Measurements from ENCODE around the gene SLC25A23.
A peak's percentile ranks its signal among the peaks of the same experiment; 100 is the strongest.
"Not testable (repeated sequence)": the region's sequence is repeated elsewhere in the genome, so short reads cannot be mapped to it uniquely, and the experiment has no call there.

SLC25A23 gene

DNA sequence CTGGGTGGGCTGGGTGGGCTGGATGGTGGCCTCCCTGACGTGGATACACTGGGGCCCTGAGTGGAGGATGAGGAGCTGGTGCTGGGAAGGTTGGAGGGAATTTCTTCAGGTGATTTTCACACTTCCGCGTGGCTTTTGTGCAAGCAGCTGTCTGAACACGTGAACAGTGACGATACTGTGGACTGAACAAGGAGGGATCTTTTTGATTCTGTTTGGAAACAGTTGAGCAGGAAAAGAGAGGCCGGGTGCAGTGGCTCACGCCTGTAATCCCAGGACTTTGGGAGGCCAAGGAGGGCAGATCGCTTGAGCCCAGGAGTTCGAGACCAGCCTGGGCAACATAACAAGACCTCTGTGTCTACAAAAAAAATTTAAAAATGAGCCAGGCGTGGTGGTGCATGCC, 57.5 kb downstream of the SLC25A23 start:
- no peak for DNase-seq (ENCODE audit: low spot score)

DNA sequence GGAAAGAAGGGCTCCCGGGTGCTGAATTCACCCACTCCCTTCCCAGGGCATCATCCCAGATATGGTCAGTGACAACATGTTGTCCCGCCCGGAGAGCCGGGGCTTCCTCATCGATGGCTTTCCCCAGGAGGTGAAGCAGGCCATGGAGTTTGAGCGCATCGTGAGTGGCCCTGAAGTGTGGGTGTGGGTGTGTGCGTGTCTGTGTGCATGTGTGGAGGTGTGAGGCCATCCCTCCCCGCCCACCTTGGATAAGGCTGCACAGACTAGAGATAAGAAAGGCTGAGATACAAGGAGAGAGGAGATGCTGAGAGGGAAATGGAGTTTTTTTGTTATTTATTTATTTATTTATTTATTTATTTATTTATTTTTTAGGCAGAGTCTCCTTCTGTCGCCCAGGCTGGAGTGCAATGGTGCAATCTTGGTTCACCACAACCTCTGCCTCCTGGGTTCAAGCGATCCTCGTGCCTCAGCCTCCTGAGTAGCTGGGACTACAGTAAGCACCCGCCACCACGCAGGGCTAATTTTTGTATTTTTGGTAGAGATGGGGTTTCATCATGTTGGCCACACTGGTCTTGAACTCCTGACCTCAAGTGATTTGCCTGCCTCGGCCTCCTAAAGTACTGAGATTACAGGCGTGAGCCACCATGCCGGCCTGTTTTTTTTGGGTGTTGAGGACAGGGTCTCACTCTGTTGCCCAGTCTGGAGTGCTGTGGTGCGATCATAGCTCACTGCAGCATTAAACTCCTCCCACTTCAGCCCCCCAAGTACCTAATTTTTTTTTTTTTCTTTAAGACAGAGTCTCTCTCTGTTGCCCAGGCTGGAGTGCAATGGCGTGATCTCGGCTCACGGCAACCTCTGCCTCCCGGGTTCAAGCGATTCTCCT, 59.3 kb downstream of the SLC25A23 start:
- DNase-seq (ENCODE audit: low spot score): not testable (repeated sequence)

DNA sequence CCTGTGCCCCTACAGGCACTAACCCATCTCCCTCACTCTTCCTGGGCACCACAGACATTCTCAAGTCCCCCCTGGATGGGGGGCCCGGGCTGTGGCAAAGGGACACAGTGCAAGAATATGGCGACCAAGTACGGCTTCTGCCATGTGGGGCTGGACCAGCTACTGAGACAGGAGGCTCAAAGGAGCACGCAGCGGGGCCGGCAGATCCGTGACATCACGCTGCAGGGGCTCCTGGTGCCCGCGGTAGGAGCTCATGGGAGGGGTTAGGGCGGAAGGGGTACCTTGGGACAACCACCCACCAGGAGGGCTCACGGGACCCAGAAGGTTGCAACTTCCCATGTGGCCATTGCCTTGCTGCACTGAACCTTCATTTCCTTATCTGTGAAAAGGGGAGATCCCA, 63.3 kb downstream of the SLC25A23 start:
- no peak for DNase-seq (ENCODE audit: low spot score)

DNA sequence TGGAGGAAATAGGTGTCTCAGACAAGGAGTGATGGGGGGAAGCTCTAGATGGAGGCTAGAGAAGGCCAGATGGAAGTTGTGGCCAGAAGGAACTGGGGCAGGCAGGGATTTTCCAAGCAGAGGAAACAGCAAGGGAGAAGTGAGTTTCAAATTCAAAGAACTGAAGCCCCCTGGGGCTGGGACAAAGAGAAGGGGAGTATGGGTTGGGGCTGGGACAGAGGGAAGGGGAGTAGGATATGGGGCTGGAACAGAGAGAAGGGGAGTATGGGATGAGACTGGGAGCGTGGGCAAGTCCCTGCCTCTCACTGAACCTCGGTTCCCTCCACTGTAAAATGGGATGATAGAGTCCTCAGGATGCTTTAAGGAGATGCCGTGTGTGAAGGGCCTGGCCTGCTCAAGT, 64.8 kb downstream of the SLC25A23 start:
- no peak for DNase-seq (ENCODE audit: low spot score)

DNA sequence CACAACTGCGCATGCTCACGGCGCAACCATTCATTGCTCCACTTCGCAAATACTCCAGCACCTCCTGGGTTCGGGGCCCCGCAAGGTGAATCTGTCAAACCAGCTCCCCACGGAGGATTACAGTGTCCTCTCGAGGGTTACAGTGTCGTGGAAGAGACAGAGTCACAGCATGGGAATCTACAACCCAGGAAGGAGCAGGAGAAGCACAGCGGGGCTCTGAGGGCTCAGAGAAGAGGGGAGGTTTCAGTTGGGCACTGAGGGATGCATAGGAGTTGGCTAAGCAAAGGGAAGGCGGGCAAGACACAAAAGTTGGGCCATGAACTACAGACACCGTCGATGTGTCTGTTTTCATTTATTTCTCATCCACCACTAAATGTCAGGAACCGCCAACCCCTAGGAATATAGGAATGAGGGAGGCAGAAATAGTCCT, 65.6 kb downstream of the SLC25A23 start:
- DNase-seq (ENCODE audit: low spot score): no peak

DNA sequence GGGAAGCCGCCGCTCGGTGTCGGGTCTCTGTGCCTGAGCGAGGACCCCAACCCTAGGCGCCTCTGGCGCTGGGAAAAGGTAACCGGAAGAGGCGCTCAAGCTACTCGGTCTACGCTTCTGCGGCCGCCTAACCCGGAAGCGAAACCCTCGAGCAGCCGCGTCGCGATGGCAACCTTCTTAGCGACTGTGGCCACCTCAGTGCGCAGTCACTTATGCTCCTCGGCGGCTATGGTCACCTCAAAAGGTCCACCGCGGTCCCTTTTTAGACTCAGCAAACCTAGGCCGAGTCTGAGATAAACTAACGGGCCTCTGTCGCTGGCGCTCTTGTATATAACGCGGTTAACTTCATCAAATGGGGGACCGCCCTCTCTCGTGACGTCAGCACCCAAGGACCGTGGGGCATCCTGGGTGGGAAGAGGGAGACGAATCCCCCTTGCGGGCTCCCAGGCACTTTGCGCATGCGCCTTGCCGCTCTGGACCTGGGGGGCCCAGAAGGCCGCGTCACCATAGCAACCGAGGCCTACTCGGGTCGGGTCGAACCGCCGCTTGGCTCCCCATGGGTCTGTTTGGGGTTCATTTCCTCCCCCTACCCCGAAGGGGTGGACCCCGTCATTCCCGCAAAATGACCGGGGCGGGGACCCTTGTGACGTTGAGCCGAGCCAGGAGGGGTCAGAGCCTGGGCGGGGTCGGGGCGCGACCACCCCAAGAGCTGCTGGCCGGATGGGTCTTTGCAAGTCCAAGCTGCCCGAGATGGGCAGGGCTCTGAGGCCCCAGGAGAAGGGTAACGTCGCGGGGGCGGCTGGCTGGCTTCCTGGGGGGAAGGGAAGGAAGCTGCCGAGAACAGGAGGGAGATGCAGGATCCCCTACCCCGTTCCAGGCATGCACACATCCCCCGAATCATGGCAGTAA, 66.3 kb downstream of the SLC25A23 start, which contains the start of gene GTF2F1:
GTF2F1 (minus strand) TSS at position 91 of the 909 bp plus-strand sequence. CDS start 169 bp downstream, outside the sequence.
- DNase-seq (ENCODE audit: low spot score): peak; percentile 96

DNA sequence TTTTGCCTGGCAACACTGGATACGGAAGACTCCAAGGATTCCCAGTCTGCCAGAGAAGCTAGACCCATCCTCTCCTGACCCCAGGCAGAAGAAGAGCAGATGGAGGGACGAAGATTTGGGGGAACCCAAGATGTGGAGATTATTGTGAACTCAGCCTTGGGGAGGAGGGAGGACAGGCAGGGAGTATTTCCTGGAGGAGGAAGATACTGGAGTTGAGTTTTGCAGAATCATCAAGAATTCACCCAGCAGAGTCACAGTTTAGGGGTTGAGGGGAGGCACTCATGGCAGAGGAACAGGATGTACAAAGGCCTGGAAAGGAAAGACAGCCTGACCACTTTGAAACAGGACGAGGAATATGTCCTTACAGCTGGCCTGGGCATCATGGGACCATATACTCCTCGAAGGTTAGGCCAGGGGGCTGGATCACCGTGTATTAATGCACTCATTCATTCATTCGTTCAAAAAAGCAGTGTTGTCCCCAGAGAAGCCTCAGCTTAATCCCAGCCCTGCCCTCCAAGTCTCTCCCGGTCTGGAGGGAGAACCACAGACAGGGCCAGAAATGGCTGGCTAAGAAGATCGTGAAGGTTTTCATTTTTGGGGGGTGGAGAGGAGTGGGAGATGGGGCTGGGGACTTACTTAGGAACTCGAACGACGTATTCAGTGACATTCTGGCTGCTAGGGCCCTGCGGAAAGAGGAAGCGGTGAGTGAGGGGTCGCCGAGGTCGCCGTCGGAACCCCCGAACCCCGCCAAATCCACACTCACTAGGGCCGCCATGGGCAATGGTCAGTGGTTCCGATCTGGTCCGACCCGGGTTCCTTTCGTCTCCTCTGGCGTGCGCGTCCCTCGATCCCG, 67.1 kb downstream of the SLC25A23 start:
- no peak for DNase-seq (ENCODE audit: low spot score)

Data from ecto neural progenitor cell (in vitro differentiated cells).